Measurements from ENCODE around the gene RBM15.

Gene RBM15

GRCh38 chr1:110319332-110320167, 19.6 kb upstream of the RBM15 start:
- DNase-seq (ENCODE audit: low spot score), result no peak

DNA sequence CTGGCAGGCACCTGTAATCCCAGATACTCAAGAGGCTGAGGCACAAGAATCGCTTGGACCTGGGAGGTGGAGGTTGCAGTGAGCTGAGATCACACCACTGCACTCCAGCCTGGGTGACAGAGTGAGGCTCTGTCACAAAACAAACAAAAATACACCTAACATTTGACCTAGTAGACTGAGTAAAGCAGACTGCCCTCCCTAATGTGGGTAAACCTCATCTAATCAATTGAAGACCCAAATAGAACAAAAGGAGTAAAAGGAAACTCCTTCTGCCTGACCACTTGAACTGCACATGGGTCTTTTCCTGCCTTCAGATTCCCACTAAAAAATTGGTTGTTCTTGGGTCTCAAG, 19.0 kb upstream of the RBM15 start:
- no peak for DNase-seq (ENCODE audit: low spot score)

GRCh38 chr1:110321045-110321444, 18.1 kb upstream of the RBM15 start:
- no peak for DNase-seq (ENCODE audit: low spot score)

GRCh38 chr1:110321846-110322245, 17.3 kb upstream of the RBM15 start:
- DNase-seq (ENCODE audit: low spot score), result no peak

DNA sequence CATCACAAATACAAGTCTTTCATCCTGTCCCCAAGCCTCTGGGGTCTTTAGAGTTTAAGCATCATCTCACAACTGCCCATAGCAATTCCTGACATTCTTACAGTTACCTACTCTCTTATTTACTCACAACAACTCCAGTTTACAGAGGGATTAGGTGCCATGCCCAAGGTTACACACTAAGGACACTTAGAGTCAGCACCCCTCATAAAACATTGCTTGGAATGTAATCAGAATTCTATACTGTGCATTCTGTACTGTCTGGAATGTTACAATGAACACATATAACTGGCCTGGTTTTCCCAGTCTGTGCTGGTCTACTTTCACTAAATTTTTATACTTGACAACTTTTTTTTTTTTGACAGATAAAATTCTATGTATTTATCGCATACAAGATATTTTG, 14.5 kb upstream of the RBM15 start:
- DNase-seq (ENCODE audit: low spot score), result no peak

- DNase-seq (ENCODE audit: low spot score), result no peak
Measured at GRCh38 chr1:110326826-110327225, 12.4 kb upstream of the RBM15 start.

GRCh38 chr1:110328274-110328673, 10.9 kb upstream of the RBM15 start:
- DNase-seq (ENCODE audit: low spot score), result no peak

GRCh38 chr1:110328700-110329099, 10.5 kb upstream of the RBM15 start:
- no peak for DNase-seq (ENCODE audit: low spot score)

GRCh38 chr1:110335265-110335664, 3.9 kb upstream of the RBM15 start:
- no peak for DNase-seq (ENCODE audit: low spot score)

GRCh38 chr1:110336300-110337039, 2.7 kb upstream of the RBM15 start:
- DNase-seq (ENCODE audit: low spot score), result no peak

- peak; percentile 14 for DNase-seq (ENCODE audit: low spot score)
Measured at GRCh38 chr1:110337704-110338308, 1.4 kb upstream of the RBM15 start.

DNA sequence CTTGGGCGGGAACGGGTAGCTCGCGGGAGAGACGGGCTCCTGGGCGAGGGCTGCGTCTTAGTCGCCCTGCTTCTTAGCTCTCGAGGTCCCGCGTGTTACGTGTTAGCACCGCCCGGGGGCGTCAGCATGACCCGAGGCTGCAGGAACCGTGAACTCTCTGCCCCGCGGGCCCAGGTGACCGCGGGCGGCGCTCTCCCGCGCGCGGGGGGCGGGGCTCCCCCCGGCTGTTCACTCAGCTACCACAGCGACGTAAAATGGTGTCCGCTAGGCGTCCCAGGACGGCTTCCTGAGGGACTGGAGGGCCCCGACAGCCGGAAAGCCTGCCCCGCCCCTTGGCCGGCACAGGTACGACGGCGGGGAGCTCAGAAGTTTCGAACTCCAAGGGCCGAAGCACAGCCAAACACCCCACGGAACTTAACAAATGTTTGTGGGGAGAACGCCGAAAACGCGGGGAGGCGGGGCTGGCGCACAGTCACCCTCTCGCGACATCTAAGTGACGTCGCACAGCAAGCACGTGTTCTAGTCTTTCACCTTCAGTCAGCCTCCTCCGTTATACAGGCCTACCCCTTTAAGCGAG, 780 bp upstream of the RBM15 start:
- peak; percentile 97 for DNase-seq (ENCODE audit: low spot score)

DNA sequence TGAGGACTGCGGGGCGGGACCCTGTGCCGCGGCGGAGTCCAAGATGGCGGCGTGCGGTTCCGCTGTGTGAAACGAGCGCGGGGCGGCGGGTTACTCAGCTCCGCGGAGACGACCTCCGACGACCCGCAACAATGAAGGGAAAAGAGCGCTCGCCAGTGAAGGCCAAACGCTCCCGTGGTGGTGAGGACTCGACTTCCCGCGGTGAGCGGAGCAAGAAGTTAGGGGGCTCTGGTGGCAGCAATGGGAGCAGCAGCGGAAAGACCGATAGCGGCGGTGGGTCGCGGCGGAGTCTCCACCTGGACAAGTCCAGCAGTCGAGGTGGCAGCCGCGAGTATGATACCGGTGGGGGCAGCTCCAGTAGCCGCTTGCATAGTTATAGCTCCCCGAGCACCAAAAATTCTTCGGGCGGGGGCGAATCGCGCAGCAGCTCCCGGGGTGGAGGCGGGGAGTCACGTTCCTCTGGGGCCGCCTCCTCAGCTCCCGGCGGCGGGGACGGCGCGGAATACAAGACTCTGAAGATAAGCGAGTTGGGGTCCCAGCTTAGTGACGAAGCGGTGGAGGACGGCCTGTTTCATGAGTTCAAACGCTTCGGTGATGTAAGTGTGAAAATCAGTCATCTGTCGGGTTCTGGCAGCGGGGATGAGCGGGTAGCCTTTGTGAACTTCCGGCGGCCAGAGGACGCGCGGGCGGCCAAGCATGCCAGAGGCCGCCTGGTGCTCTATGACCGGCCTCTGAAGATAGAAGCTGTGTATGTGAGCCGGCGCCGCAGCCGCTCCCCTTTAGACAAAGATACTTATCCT, 430 bp downstream of the RBM15 start:
- peak; percentile 69 for DNase-seq (ENCODE audit: low spot score)

- no peak for DNase-seq (ENCODE audit: low spot score)
Measured at GRCh38 chr1:110340207-110340468, 961 bp downstream of the RBM15 start.

GRCh38 chr1:110341146-110341871, 2.1 kb downstream of the RBM15 start:
- no peak for DNase-seq (ENCODE audit: low spot score)

- DNase-seq (ENCODE audit: low spot score), result no peak
Measured at GRCh38 chr1:110341872-110342331, 2.7 kb downstream of the RBM15 start.

GRCh38 chr1:110343249-110343648, 4.1 kb downstream of the RBM15 start:
- DNase-seq (ENCODE audit: low spot score), result no peak

- DNase-seq (ENCODE audit: low spot score), result no peak
Measured at GRCh38 chr1:110344152-110344551, 5.0 kb downstream of the RBM15 start.

GRCh38 chr1:110345480-110345879, 6.3 kb downstream of the RBM15 start:
- no peak for DNase-seq (ENCODE audit: low spot score)

- no peak for DNase-seq (ENCODE audit: low spot score)
Measured at GRCh38 chr1:110346690-110347089, 7.5 kb downstream of the RBM15 start.

GRCh38 chr1:110347182-110347893, 8.2 kb downstream of the RBM15 start:
- no peak for DNase-seq (ENCODE audit: low spot score)
